Prostate gland (tissue), 2 donors: Measurements from ENCODE around the gene NAB1.

ENCODE experiments used
- POLR2A ChIP-seq: fragments of 450-650 bp; IDR thresholded peaks from one replicate; pipeline ENCODE4 v1.6.1; 2016; ENCODE audit warnings: antibody characterized with exemption, mild to moderate bottlenecking
- TF ChIP-seq, protein P1 (sequence below), 4 experiments: fragments of 200-600 bp in 2 of 4; fragments of 450-650 bp in 2 of 4; sonication (generic) in 2 of 4; IDR thresholded peaks; 1 replicate in 3 of 4; 2 replicates in 1 of 4; pipeline ENCODE4 v1.5.1; 2016 to 2019; ENCODE audit warnings: antibody characterized with exemption in 4 of 4, mild to moderate bottlenecking in 2 of 4, moderate library complexity in 2 of 4

DNA sequence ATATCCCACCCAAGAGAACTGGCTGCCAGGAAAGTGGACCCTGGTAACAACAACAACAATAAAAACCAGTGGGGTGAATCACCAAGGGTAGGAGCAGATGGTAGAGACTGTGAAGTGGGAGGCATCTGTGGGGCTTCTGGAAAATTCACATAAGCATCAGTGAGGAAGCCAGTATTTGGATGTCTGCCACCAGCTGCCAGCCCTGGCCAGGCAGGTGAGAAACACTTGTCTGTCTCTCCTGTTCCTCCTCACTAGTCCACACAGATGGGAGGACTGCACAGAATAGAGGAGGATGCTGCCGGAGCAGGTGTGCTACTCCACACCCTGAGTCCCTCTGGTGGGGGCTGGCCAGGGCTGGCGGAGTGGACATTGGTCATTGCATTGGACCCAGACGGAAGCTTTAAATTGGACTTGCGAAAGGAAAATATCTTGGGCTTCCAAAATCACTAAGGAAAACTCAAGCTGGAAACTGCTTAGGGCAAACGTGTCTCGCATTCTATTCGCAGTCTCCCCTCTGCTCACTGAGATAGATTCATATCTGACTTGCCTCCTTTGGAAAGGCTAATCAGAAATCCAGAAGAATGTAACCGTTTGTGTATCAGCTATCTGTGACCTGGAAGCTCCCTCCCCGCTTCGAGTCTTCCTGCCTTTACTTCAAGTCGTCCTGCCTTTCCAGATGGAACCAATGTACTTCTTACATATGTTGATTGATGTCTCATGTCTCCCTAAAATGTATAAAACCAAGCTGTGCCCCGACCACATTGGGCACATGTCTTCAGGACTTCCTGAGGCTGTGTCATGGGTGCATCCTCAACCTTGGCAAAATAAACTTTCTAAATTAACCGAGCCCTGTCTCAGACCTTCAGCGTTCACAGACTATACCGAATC, 69.1 kb downstream of the NAB1 start:
- TF ChIP-seq, protein P1, sequence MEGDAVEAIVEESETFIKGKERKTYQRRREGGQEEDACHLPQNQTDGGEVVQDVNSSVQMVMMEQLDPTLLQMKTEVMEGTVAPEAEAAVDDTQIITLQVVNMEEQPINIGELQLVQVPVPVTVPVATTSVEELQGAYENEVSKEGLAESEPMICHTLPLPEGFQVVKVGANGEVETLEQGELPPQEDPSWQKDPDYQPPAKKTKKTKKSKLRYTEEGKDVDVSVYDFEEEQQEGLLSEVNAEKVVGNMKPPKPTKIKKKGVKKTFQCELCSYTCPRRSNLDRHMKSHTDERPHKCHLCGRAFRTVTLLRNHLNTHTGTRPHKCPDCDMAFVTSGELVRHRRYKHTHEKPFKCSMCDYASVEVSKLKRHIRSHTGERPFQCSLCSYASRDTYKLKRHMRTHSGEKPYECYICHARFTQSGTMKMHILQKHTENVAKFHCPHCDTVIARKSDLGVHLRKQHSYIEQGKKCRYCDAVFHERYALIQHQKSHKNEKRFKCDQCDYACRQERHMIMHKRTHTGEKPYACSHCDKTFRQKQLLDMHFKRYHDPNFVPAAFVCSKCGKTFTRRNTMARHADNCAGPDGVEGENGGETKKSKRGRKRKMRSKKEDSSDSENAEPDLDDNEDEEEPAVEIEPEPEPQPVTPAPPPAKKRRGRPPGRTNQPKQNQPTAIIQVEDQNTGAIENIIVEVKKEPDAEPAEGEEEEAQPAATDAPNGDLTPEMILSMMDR (IDR thresholded peaks at IDR 0.05), result no peak
- TF ChIP-seq POLR2A, result no peak
